ENCODE data around the gene ELOVL6. TPM values are rescaled to one million over a fixed set of nuclear protein-coding genes. Genes with fewer than 3 reads are reported as not detected.

Gene ELOVL6
- total and polyA plus RNA-seq, 10 of the 15 experiments (the other 5 are each of a cell fraction or from before 2014, with no cell fraction given): 3.9 to 33.5 (median 8.1) TPM

DNA sequence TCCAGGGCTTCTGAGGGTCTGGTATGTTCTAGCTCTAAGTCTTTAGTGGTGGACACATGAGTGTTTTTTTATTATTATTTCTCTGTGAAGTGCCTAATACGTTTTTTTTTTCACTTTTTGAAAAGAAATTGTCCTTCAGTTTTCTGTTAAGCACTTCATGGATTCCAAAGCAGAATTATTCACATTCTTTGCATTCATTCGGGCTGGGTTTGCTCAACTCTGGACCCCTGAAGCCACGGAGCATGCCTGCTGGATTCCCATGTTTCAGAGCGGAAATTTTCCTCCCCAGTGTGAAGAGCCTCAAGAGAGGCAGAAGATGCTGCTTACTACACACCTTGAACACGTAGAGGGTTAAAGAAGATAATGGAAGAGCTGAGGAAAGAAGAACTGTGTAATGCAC is 178.3 kb downstream of the ELOVL6 start:
- no peak for FAIRE-seq
- H3K27me3 ChIP-seq (replicated peaks in 1 of 2; ENCODE audit: control insufficient read depth in 2 of 2, insufficient read depth in 2 of 2, low read length in 1 of 2): no peaks in the 10 kb centered on the region; a peak in 2 of 4 replicates
- no peak overlapping the region for H3K4me2 ChIP-seq (ENCODE audit: control insufficient read depth, insufficient read depth)
- in situ Hi-C loops (cut with MboI) (loop anchor here (25.0 kb wide), 1 partner anchor 1267 kb away; no protein-coding TSS in a partner anchor), intact Hi-C loops (cut with micrococcal nuclease; ENCODE audit: unreplicated experiment) (no loop called here)
- H3K27ac ChIP-seq (ENCODE audit: control insufficient read depth, insufficient read depth): no peak overlapping the region
- WGBS (ENCODE audit: insufficient coverage, insufficient replicate concordance, low lambda C conversion rate, missing lambda C conversion rate): 41% methylated on average over 5 of the region's 5 CpGs
- CTCF ChIA-PET: interaction anchor here (0.9 to 5.2 kb wide), 8 partner anchors 14 to 497 kb away, joined by 3 to 28 read pairs (median 6); no protein-coding TSS in a partner anchor
- no TSS peak for BruUV-seq (replicated peaks)
- RAD21 ChIA-PET (ENCODE audit: unreplicated experiment): interaction anchor here (1.2 to 1.6 kb wide), 3 partner anchors 14 to 295 kb away, joined by 3 to 6 read pairs (median 3); no protein-coding TSS in a partner anchor
- no peaks in the 10 kb centered on the region for H4K20me1 ChIP-seq (ENCODE audit: control insufficient read depth, insufficient read depth)
- no peak overlapping the region for H2AFZ ChIP-seq (ENCODE audit: control insufficient read depth, low read depth, low read length)
- H3K36me3 ChIP-seq (ENCODE audit: control insufficient read depth in 2 of 2, insufficient read depth in 2 of 2, low read length in 1 of 2): no peaks in the 10 kb centered on the region
- no peaks in the 10 kb centered on the region for H3K4me1 ChIP-seq (ENCODE audit: control insufficient read depth, insufficient read depth, low read length)
- H3K4me3 ChIP-seq: no peak overlapping the region
- POLR2A ChIA-PET: no interaction called here
- ATAC-seq: no peak
- no peak overlapping the region for H3K9ac ChIP-seq (ENCODE audit: control insufficient read depth, insufficient read depth, low read length)
- no peak for DNase-seq (ENCODE audit: low read depth, low spot score)
- H3K9me3 ChIP-seq (replicated peaks; ENCODE audit: control insufficient read depth, insufficient read depth, low read length): no peaks in the 10 kb centered on the region
- no peaks in the 10 kb centered on the region for H3K79me2 ChIP-seq (ENCODE audit: control insufficient read depth, insufficient read depth, low read length)
- SMC1A ChIA-PET (ENCODE audit: uncharacterized antibody, unreplicated experiment): interaction anchor here (0.6 to 3.2 kb wide), 11 partner anchors 10 to 498 kb away, joined by 3 to 14 read pairs (median 3); no protein-coding TSS in a partner anchor
- TF ChIP-seq DPF2 (IDR thresholded peaks at IDR 0.05) (no peak), MEF2B (IDR thresholded peaks at IDR 0.05; ENCODE audit: partially characterized antibody, poor library complexity, severe bottlenecking) (no peak), YY1 (IDR thresholded peaks at IDR 0.05; ENCODE audit: low read depth, low read length) (no peak), IRF4 (IDR thresholded peaks at IDR 0.05; ENCODE audit: low read depth, low read length) (no peak), NFYB (IDR thresholded peaks at IDR 0.05; ENCODE audit: insufficient read depth, low read depth, low read length) (no peak), FOXM1 (IDR thresholded peaks at IDR 0.05; ENCODE audit: low read depth, low read length) (no peak), LARP7 (IDR thresholded peaks at IDR 0.05) (no peak), ESRRA (IDR thresholded peaks at IDR 0.05; ENCODE audit: low read length) (no peak), GATAD2B (conservative IDR thresholded peaks at IDR 0.05; ENCODE audit: low read depth) (no peak), TCF3 (IDR thresholded peaks at IDR 0.05; ENCODE audit: borderline replicate concordance, insufficient read depth, low read depth, low read length) (no peak), NR2C1 (IDR thresholded peaks at IDR 0.05) (no peak), ZZZ3 (IDR thresholded peaks at IDR 0.05; ENCODE audit: control insufficient read depth, insufficient read length, low read depth) (no peak), SPI1 (IDR thresholded peaks at IDR 0.05; ENCODE audit: borderline replicate concordance, insufficient read depth, low read depth, low read length) (no peak), POLR2A (IDR thresholded peaks at IDR 0.05; ENCODE audit: low read depth, low read length) (no peak)
- TF ChIP-seq, protein P1, sequence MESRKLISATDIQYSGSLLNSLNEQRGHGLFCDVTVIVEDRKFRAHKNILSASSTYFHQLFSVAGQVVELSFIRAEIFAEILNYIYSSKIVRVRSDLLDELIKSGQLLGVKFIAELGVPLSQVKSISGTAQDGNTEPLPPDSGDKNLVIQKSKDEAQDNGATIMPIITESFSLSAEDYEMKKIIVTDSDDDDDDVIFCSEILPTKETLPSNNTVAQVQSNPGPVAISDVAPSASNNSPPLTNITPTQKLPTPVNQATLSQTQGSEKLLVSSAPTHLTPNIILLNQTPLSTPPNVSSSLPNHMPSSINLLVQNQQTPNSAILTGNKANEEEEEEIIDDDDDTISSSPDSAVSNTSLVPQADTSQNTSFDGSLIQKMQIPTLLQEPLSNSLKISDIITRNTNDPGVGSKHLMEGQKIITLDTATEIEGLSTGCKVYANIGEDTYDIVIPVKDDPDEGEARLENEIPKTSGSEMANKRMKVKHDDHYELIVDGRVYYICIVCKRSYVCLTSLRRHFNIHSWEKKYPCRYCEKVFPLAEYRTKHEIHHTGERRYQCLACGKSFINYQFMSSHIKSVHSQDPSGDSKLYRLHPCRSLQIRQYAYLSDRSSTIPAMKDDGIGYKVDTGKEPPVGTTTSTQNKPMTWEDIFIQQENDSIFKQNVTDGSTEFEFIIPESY (IDR thresholded peaks at IDR 0.05): no peak
- TF ChIP-seq, protein P2, sequence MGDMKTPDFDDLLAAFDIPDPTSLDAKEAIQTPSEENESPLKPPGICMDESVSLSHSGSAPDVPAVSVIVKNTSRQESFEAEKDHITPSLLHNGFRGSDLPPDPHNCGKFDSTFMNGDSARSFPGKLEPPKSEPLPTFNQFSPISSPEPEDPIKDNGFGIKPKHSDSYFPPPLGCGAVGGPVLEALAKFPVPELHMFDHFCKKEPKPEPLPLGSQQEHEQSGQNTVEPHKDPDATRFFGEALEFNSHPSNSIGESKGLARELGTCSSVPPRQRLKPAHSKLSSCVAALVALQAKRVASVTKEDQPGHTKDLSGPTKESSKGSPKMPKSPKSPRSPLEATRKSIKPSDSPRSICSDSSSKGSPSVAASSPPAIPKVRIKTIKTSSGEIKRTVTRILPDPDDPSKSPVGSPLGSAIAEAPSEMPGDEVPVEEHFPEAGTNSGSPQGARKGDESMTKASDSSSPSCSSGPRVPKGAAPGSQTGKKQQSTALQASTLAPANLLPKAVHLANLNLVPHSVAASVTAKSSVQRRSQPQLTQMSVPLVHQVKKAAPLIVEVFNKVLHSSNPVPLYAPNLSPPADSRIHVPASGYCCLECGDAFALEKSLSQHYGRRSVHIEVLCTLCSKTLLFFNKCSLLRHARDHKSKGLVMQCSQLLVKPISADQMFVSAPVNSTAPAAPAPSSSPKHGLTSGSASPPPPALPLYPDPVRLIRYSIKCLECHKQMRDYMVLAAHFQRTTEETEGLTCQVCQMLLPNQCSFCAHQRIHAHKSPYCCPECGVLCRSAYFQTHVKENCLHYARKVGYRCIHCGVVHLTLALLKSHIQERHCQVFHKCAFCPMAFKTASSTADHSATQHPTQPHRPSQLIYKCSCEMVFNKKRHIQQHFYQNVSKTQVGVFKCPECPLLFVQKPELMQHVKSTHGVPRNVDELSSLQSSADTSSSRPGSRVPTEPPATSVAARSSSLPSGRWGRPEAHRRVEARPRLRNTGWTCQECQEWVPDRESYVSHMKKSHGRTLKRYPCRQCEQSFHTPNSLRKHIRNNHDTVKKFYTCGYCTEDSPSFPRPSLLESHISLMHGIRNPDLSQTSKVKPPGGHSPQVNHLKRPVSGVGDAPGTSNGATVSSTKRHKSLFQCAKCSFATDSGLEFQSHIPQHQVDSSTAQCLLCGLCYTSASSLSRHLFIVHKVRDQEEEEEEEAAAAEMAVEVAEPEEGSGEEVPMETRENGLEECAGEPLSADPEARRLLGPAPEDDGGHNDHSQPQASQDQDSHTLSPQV (IDR thresholded peaks at IDR 0.05): no peak
- TF ChIP-seq, protein P3, sequence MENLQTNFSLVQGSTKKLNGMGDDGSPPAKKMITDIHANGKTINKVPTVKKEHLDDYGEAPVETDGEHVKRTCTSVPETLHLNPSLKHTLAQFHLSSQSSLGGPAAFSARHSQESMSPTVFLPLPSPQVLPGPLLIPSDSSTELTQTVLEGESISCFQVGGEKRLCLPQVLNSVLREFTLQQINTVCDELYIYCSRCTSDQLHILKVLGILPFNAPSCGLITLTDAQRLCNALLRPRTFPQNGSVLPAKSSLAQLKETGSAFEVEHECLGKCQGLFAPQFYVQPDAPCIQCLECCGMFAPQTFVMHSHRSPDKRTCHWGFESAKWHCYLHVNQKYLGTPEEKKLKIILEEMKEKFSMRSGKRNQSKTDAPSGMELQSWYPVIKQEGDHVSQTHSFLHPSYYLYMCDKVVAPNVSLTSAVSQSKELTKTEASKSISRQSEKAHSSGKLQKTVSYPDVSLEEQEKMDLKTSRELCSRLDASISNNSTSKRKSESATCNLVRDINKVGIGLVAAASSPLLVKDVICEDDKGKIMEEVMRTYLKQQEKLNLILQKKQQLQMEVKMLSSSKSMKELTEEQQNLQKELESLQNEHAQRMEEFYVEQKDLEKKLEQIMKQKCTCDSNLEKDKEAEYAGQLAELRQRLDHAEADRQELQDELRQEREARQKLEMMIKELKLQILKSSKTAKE (IDR thresholded peaks at IDR 0.05; ENCODE audit: low read depth, poor library complexity, severe bottlenecking): no peak
